GM12892 (cell line): Measurements from ENCODE around the gene EMC8.

Experiments used
- POLR2A ChIP-seq: IDR thresholded peaks from 2 replicates; pipeline ENCODE4 v1.6.1; 2011; ENCODE audit warnings: low read depth, low read length, control low read depth
- POLR2AphosphoS5 ChIP-seq: IDR thresholded peaks from 2 replicates; pipeline ENCODE4 v1.6.1; 2011; ENCODE audit warnings: low read depth, low read length, control low read depth

GRCh38 chr16:85753976-85754375 lies 45.4 kb downstream of the EMC8 start:
- TF ChIP-seq POLR2A, result no peak
- no peak for TF ChIP-seq POLR2AphosphoS5
